Measurements from ENCODE around the gene KCND2.

Gene KCND2

DNA sequence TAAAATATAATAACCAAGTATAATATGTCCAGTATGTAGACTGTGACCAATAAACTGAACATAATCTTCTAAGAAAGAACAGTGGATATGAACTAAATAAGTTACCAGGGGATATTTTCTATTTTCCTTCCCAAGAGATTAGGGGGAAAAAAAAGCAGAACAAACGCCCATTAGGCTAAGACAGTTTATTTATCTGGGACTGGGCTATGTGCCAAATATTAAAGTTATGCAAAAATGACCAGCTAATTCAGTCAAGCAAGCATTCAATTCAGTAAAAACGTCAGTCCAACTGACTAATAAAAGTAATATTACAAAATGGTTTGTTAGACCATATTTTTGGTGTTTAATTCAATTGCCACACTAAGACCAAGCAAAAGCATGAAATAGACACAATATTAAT is 462.8 kb downstream of the KCND2 start:
- H3K9me3 ChIP-seq (ENCODE audit: insufficient read depth, low read length, severe bottlenecking), result no peaks in the 10 kb centered on the region
- no peak overlapping the region for H3K9ac ChIP-seq (ENCODE audit: low read depth, low read length)
- H2AFZ ChIP-seq (ENCODE audit: low read depth, low read length), result no peak overlapping the region
- ATAC-seq (ENCODE audit: insufficient read depth, low read depth) (no peak), DNase-seq (no peak)
- no peaks in the 10 kb centered on the region for H3K4me1 ChIP-seq (ENCODE audit: insufficient read depth, low read length)
- H3K4me2 ChIP-seq (ENCODE audit: insufficient read depth, low read length), result no peak overlapping the region
- no peak overlapping the region for H3K27ac ChIP-seq (ENCODE audit: low read length)
- no peak for TF ChIP-seq EZH2 (IDR thresholded peaks at IDR 0.05; ENCODE audit: borderline replicate concordance, low read depth, low read length, severe bottlenecking)
- no peak for TF ChIP-seq CTCF (IDR thresholded peaks at IDR 0.05; ENCODE audit: borderline replicate concordance, extremely low read depth, low read length, poor library complexity, severe bottlenecking)
- no peaks in the 10 kb centered on the region for H3K79me2 ChIP-seq (ENCODE audit: insufficient read depth, low read length)
- peaks cover 6% of the 10 kb centered on the region for H3K27me3 ChIP-seq (ENCODE audit: insufficient read depth, low read length, poor library complexity)
- H3K4me3 ChIP-seq (ENCODE audit: low read depth in 1 of 2, low read length in 2 of 2), result no peak overlapping the region
- no peaks in the 10 kb centered on the region for H4K20me1 ChIP-seq (ENCODE audit: insufficient read depth, low read length)
- H3K36me3 ChIP-seq (ENCODE audit: insufficient read depth, low read length), result no peaks in the 10 kb centered on the region

- Histone ChIP-seq H3K4me2 (ENCODE audit: insufficient read depth, low read length) (no peak overlapping the region), H3K36me3 (ENCODE audit: insufficient read depth, low read length) (no peaks in the 10 kb centered on the region), H3K4me1 (ENCODE audit: insufficient read depth, low read length) (no peaks in the 10 kb centered on the region), H3K27ac (ENCODE audit: low read length) (no peak overlapping the region), H3K9ac (ENCODE audit: low read depth, low read length) (no peak overlapping the region), H4K20me1 (ENCODE audit: insufficient read depth, low read length) (no peaks in the 10 kb centered on the region), H3K4me3 (ENCODE audit: low read depth in 1 of 2, low read length in 2 of 2) (no peak overlapping the region), H3K9me3 (ENCODE audit: insufficient read depth, low read length, severe bottlenecking) (no peaks in the 10 kb centered on the region), H3K27me3 (ENCODE audit: insufficient read depth, low read length, poor library complexity) (peaks cover 9% of the 10 kb centered on the region), H2AFZ (ENCODE audit: low read depth, low read length) (no peak overlapping the region), H3K79me2 (ENCODE audit: insufficient read depth, low read length) (no peaks in the 10 kb centered on the region)
- no peak for TF ChIP-seq CTCF (IDR thresholded peaks at IDR 0.05; ENCODE audit: borderline replicate concordance, extremely low read depth, low read length, poor library complexity, severe bottlenecking)
- TF ChIP-seq EZH2 (IDR thresholded peaks at IDR 0.05; ENCODE audit: borderline replicate concordance, low read depth, low read length, severe bottlenecking), result no peak
- no peak for ATAC-seq (ENCODE audit: insufficient read depth, low read depth)
- DNase-seq, result no peak
Observed at GRCh38 chr7:120738816-120739215, 465.8 kb downstream of the KCND2 start.

- Histone ChIP-seq H3K9me3 (ENCODE audit: insufficient read depth, low read length, severe bottlenecking) (no peaks in the 10 kb centered on the region), H3K79me2 (ENCODE audit: insufficient read depth, low read length) (no peaks in the 10 kb centered on the region), H3K27me3 (ENCODE audit: insufficient read depth, low read length, poor library complexity) (peaks cover 9% of the 10 kb centered on the region), H2AFZ (ENCODE audit: low read depth, low read length) (no peak overlapping the region), H3K4me3 (ENCODE audit: low read depth in 1 of 2, low read length in 2 of 2) (no peak overlapping the region), H3K4me1 (ENCODE audit: insufficient read depth, low read length) (no peaks in the 10 kb centered on the region), H3K36me3 (ENCODE audit: insufficient read depth, low read length) (no peaks in the 10 kb centered on the region), H4K20me1 (ENCODE audit: insufficient read depth, low read length) (no peaks in the 10 kb centered on the region), H3K4me2 (ENCODE audit: insufficient read depth, low read length) (no peak overlapping the region), H3K9ac (ENCODE audit: low read depth, low read length) (no peak overlapping the region), H3K27ac (ENCODE audit: low read length) (no peak overlapping the region)
- DNase-seq (no peak), ATAC-seq (ENCODE audit: insufficient read depth, low read depth) (no peak)
- no peak for TF ChIP-seq EZH2 (IDR thresholded peaks at IDR 0.05; ENCODE audit: borderline replicate concordance, low read depth, low read length, severe bottlenecking)
- TF ChIP-seq CTCF (IDR thresholded peaks at IDR 0.05; ENCODE audit: borderline replicate concordance, extremely low read depth, low read length, poor library complexity, severe bottlenecking), result no peak
Observed at GRCh38 chr7:120740348-120740747, 467.4 kb downstream of the KCND2 start.

All from DND-41 (cell line).